HG03175 (cell line): ENCODE results near the gene STRN.
"Not testable (repeated sequence)": the region's sequence is repeated elsewhere in the genome, so short reads cannot be mapped to it uniquely, and the experiment has no call there.

ENCODE experiments used
- ATAC-seq: cut with Tn5 transposase; IDR thresholded peaks from one replicate; pipeline ENCODE4 v1.9.1; 2021; ENCODE audit warnings: mild to moderate bottlenecking, moderate library complexity; ENCODE audit not compliant: unreplicated experiment

STRN gene

GRCh38 chr2:36849265-36849664 lies 117.1 kb downstream of the STRN start:
- ATAC-seq: no peak

GRCh38 chr2:36843838-36844237 lies 122.5 kb downstream of the STRN start:
- no peak for ATAC-seq

GRCh38 chr2:36839976-36840617 lies 126.2 kb downstream of the STRN start:
- no peak for ATAC-seq

GRCh38 chr2:36834731-36835524 lies 131.4 kb downstream of the STRN start:
- ATAC-seq: no peak

GRCh38 chr2:36834203-36834602 lies 132.1 kb downstream of the STRN start:
- ATAC-seq: no peak

- ATAC-seq: no peak
Observed at GRCh38 chr2:36831185-36831584, 135.2 kb downstream of the STRN start.

- ATAC-seq: not testable (repeated sequence)
Observed at GRCh38 chr2:36824683-36825082, 141.7 kb downstream of the STRN start.

- no peak for ATAC-seq
Observed at GRCh38 chr2:36824273-36824672, 142.1 kb downstream of the STRN start.

GRCh38 chr2:36823862-36824261 lies 142.5 kb downstream of the STRN start:
- ATAC-seq: no peak

- no peak for ATAC-seq
Observed at GRCh38 chr2:36820942-36821605, 145.3 kb downstream of the STRN start.

- no peak for ATAC-seq
Observed at GRCh38 chr2:36819095-36819711, 147.1 kb downstream of the STRN start.

- no peak for ATAC-seq
Observed at GRCh38 chr2:36818542-36818941, 147.8 kb downstream of the STRN start.

GRCh38 chr2:36812196-36812595 lies 154.1 kb downstream of the STRN start:
- ATAC-seq: no peak

GRCh38 chr2:36811071-36811470 lies 155.3 kb downstream of the STRN start:
- no peak for ATAC-seq

- no peak for ATAC-seq
Observed at GRCh38 chr2:36809069-36809445, 157.3 kb downstream of the STRN start.

- no peak for ATAC-seq
Observed at GRCh38 chr2:36808386-36809068, 157.8 kb downstream of the STRN start.

- no peak for ATAC-seq
Observed at GRCh38 chr2:36807223-36807886, 159.0 kb downstream of the STRN start.

GRCh38 chr2:36805635-36806224 lies 160.6 kb downstream of the STRN start:
- no peak for ATAC-seq

GRCh38 chr2:36802952-36803351 lies 163.4 kb downstream of the STRN start:
- no peak for ATAC-seq

- ATAC-seq: no peak
Observed at GRCh38 chr2:36801088-36801487, 165.2 kb downstream of the STRN start.
